Esophagus squamous epithelium (tissue), 4 donors: ENCODE results near the gene CCDC106.

ENCODE experiments used
- CTCF ChIP-seq, 6 experiments: fragments of 450-650 bp in 4 of 6; fragments of 200-600 bp in 2 of 6; sonication (generic) in 2 of 6; IDR thresholded peaks; one replicate each; pipeline ENCODE4 v1.5.1; 2016 to 2019; ENCODE audit warnings: antibody characterized with exemption in 6 of 6, mild to moderate bottlenecking in 4 of 6, moderate library complexity in 4 of 6
- POLR2A ChIP-seq, 4 donors: fragments of 450-650 bp; IDR thresholded peaks; one replicate each; pipeline ENCODE4 v1.6.1; 2017; ENCODE audit warnings: antibody characterized with exemption in 4 of 4, mild to moderate bottlenecking in 4 of 4, moderate library complexity in 3 of 4

GRCh38 chr19:55609326-55609725 lies 38.7 kb upstream of the CCDC106 start:
- TF ChIP-seq POLR2A (IDR thresholded peaks at IDR 0.05) (no peak), CTCF (IDR thresholded peaks at IDR 0.05) (no peak)
